Activated CD8-positive, alpha-beta T cell treated with anti-CD3 and anti-CD28 coated beads for 36 hours (primary cell): Measurements from ENCODE around the gene PRDX3. TPM values are rescaled to one million over a fixed set of nuclear protein-coding genes. Genes with fewer than 3 reads are reported as not detected.

ENCODE experiments used
- ATAC-seq: fragments of 200-7000 bp; cut with Tn5 transposase; one replicate; pipeline ENCODE4 v1.10.0; 2021; ENCODE audit warnings: mild to moderate bottlenecking, moderate library complexity
- CTCF ChIA-PET: fragments of 350-600 bp; sonication (Branson Sonifier 250); formaldehyde crosslinking; loops from one replicate; lab custom pipeline; 2021; ENCODE audit warnings: antibody characterized with exemption; lab: Charles Lee
- POLR2A ChIA-PET: fragments of 350-600 bp; sonication (Branson Sonifier 250); formaldehyde crosslinking; loops from one replicate; lab custom pipeline; 2021; ENCODE audit warnings: antibody characterized with exemption; lab: Charles Lee
- DNase-seq: peaks from one replicate; pipeline ENCODE4 v3.0.0-alpha.2; 2020
- H3K27ac Mint-ChIP-seq: one replicate; pipeline ENCODE4 v1.8.0; 2021; ENCODE audit warnings: mild to moderate bottlenecking, mixed read lengths
- H3K27me3 Mint-ChIP-seq: one replicate; pipeline ENCODE4 v1.8.0; 2021; ENCODE audit warnings: mixed read lengths
- H3K36me3 Mint-ChIP-seq: one replicate; pipeline ENCODE4 v1.8.0; 2021; ENCODE audit warnings: low read depth, mixed read lengths
- H3K4me1 Mint-ChIP-seq: one replicate; pipeline ENCODE4 v1.8.0; 2021; ENCODE audit warnings: low read depth, mixed read lengths
- H3K4me3 Mint-ChIP-seq: one replicate; pipeline ENCODE4 v1.8.0; 2021; ENCODE audit warnings: mild to moderate bottlenecking, moderate library complexity, mixed read lengths
- H3K9me3 Mint-ChIP-seq: one replicate; pipeline ENCODE4 v1.8.0; 2021; ENCODE audit warnings: mixed read lengths
- intact Hi-C: fragments of 100-400 bp; cut with micrococcal nuclease; formaldehyde crosslinking; loops from one replicate; pipeline ENCODE4 v1.10.0; 2022
- total RNA-seq, 2 experiments: library from RNA; stranded (reverse); gene quantifications; one replicate each; pipeline ENCODE4 v1.2.3, GENCODE V29; 2021
- TF ChIP-seq, protein P1 (sequence below): fragments of 200-600 bp; IDR thresholded peaks from one replicate; pipeline ENCODE4 v1.8.0; 2022; ENCODE audit warnings: antibody characterized with exemption, mild to moderate bottlenecking

Gene PRDX3
- total RNA-seq, 2 experiments from 2014 or later = 198 to 203 TPM

- H3K4me1 Mint-ChIP-seq = peaks cover 39% of the 10 kb centered on the region
- POLR2A ChIA-PET = no interaction called here
- no peaks in the 10 kb centered on the region for H3K36me3 Mint-ChIP-seq
Measured at GRCh38 chr10:119217401-119217800, 38.8 kb upstream of the PRDX3 start.

DNA sequence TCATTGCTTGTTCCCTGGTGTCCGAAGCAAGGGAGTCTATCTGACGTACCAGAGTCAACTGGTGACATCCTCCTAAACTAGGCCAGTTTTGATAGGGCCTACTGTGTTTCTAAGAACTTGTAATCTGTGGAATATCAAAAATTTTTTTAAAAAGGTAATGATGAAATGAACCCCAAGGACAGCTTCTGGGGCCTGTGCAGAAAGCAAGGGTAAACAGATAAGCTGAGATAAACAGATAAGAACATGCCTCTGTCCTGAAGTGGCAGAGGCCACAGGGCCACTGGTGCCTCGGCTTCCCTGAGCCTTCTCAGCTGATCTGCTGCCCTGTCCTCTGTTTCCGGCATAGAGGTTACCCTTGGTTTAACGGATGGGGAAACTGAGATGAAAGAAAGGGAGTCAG, 37.5 kb upstream of the PRDX3 start:
- H3K36me3 Mint-ChIP-seq = no peaks in the 10 kb centered on the region
- POLR2A ChIA-PET = no interaction called here
- no peaks in the 10 kb centered on the region for H3K27me3 Mint-ChIP-seq
- ATAC-seq (no peak), DNase-seq (no peak)
- no peaks in the 10 kb centered on the region for H3K9me3 Mint-ChIP-seq
- H3K4me3 Mint-ChIP-seq = no peak overlapping the region
- intact Hi-C loops = no loop called here
- no peak overlapping the region for H3K27ac Mint-ChIP-seq
- peaks cover 39% of the 10 kb centered on the region for H3K4me1 Mint-ChIP-seq
- CTCF ChIA-PET = interaction anchor here (1.0 to 3.5 kb wide), 3 partner anchors 9 to 32 kb away, joined by 3 to 12 read pairs (median 7); partner anchors contain the start of gene GRK5
- TF ChIP-seq, protein P1, sequence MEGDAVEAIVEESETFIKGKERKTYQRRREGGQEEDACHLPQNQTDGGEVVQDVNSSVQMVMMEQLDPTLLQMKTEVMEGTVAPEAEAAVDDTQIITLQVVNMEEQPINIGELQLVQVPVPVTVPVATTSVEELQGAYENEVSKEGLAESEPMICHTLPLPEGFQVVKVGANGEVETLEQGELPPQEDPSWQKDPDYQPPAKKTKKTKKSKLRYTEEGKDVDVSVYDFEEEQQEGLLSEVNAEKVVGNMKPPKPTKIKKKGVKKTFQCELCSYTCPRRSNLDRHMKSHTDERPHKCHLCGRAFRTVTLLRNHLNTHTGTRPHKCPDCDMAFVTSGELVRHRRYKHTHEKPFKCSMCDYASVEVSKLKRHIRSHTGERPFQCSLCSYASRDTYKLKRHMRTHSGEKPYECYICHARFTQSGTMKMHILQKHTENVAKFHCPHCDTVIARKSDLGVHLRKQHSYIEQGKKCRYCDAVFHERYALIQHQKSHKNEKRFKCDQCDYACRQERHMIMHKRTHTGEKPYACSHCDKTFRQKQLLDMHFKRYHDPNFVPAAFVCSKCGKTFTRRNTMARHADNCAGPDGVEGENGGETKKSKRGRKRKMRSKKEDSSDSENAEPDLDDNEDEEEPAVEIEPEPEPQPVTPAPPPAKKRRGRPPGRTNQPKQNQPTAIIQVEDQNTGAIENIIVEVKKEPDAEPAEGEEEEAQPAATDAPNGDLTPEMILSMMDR = no peak

More at GRCh38 chr10:119217401-119217800, 38.8 kb upstream of the PRDX3 start:
- CTCF ChIA-PET = interaction anchor here (2.0 to 3.5 kb wide), 2 partner anchors 8 to 11 kb away, joined by 11 to 12 read pairs; partner anchors contain the start of gene GRK5
- TF ChIP-seq, protein P1 = no peak
- no peak for DNase-seq
- H3K9me3 Mint-ChIP-seq = no peaks in the 10 kb centered on the region
- ATAC-seq = no peak
- no peaks in the 10 kb centered on the region for H3K27me3 Mint-ChIP-seq
- no peak overlapping the region for H3K27ac Mint-ChIP-seq
- H3K4me3 Mint-ChIP-seq = no peak overlapping the region
- intact Hi-C loops = no loop called here

DNA sequence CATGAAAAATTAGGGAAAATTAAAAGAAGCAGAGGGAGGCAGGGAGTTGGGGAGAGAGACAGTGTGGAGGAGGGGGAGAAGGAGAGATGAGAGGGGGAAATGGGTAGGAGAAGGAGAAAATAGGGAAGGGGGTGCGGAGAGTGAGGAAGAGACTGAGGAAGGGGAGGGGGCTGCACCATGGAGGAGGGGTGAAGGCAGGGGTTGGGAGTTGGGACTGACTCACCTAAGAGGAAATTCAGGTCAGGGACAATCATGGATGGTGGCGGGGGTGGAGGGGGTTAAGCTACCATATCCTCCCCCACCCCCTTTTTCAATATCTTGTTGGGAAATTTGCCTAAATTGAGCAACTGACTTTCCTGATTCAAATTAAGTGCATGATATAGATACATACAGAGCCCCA, 36.8 kb upstream of the PRDX3 start:
- H3K27me3 Mint-ChIP-seq = no peaks in the 10 kb centered on the region
- H3K27ac Mint-ChIP-seq = no peak overlapping the region
- ChIA-PET CTCF (interaction anchor here (2.5 to 3.5 kb wide), 2 partner anchors 9 to 16 kb away, joined by 7 to 12 read pairs; partner anchors contain the start of gene GRK5), POLR2A (no interaction called here)
- peaks cover 43% of the 10 kb centered on the region for H3K4me1 Mint-ChIP-seq
- no peak overlapping the region for H3K4me3 Mint-ChIP-seq
- TF ChIP-seq, protein P1 = no peak
- H3K9me3 Mint-ChIP-seq = no peaks in the 10 kb centered on the region
- intact Hi-C loops = no loop called here
- ATAC-seq (no peak), DNase-seq (no peak)
- H3K36me3 Mint-ChIP-seq = no peaks in the 10 kb centered on the region

GRCh38 chr10:119211625-119212441, 33.2 kb upstream of the PRDX3 start:
- intact Hi-C loops = no loop called here
- no peak for DNase-seq

More at GRCh38 chr10:119211625-119212441, 33.2 kb upstream of the PRDX3 start:
- ATAC-seq = no peak
- TF ChIP-seq, protein P1 = no peak
- Mint-ChIP-seq H3K27ac (peak overlapping the region; percentile 91), H3K9me3 (no peaks in the 10 kb centered on the region), H3K4me3 (peak overlapping the region; percentile 68), H3K27me3 (no peaks in the 10 kb centered on the region), H3K4me1 (peaks cover 46% of the 10 kb centered on the region), H3K36me3 (no peaks in the 10 kb centered on the region)
- ChIA-PET CTCF (interaction anchor here (0.8 to 2.5 kb wide), 10 partner anchors 10 to 204 kb away, joined by 3 to 8 read pairs (median 4); no protein-coding TSS in a partner anchor), POLR2A (interaction anchor here (0.7 to 1.3 kb wide), 8 partner anchors 10 to 282 kb away, joined by 3 to 4 read pairs (median 4); no protein-coding TSS in a partner anchor)
